T-helper 2 cell treated with Interferon-gamma antibody and Interleukin-4, amounts not matched to agents 100 ng/mL and 5 ng/mL, for 36 hours (primary cell): ENCODE data around the gene COX4I1. TPM values are rescaled to one million over a fixed set of nuclear protein-coding genes. Genes with fewer than 3 reads are reported as not detected.

ENCODE experiments used
- intact Hi-C: fragments of 100-400 bp; cut with micrococcal nuclease; formaldehyde crosslinking; loops from one replicate; pipeline ENCODE4 v1.15.1; 2023
- total RNA-seq: library from RNA; stranded (reverse); gene quantifications from 2 replicates; pipeline ENCODE4 v1.2.3, GENCODE V29; 2022

The COX4I1 gene
- total RNA-seq, 1 donor from 2014 or later: 448 TPM

DNA sequence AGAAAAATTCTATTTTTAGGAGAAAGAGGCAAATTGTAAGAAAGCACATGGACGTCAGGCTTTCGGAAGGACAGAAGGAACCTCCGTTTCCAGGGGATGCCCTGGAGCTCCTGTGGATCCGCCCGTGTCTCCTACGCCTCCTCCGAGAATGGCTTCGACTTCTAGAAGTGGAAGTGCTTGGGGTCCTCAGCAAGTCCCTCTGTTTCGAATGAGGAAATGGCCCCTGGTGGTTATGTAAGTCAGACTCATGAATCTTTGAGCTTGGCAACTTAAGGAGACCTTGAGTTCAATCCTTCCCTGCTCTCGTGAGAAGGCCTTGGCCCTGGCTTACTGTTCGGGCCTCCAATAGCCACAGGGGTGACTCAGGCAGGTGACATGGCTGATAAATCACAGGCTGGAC, 38.9 kb downstream of the COX4I1 start:
- intact Hi-C loops: no loop called here

DNA sequence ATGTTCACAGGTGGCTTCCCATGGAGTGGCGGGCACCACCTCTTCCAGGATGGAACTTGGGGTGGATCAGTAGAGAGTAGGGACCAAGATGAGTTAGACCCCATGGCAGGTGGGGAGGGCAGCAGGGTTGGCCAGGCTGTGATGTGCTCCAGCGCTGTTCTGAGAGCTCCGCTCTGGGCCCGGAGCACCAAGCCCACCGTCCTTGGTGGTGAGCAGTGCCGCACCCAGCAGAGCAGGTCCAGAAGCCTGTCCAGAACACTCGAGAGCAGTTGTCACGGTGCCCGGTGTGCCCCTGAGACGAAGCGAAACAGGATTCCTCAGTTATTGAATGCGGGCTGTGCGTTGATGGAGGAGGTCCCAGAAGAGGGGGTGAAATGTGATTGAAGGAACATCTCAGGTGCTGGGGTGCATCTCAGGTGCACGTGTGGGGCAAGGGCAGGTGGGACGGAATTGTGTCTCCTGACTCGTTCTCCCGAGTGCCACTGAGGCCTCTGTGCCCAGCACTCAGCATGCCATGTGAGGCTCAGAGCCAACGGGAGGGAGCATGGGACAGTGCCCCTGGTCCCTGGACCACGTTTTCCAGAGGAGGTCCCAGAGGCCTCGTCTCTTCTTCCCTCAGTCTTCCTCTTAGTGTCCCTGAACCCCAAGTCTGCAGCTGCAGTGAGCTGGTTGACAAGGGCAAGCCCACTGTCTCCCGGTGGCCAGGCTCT, 39.5 kb downstream of the COX4I1 start:
- intact Hi-C loops: no loop called here

DNA sequence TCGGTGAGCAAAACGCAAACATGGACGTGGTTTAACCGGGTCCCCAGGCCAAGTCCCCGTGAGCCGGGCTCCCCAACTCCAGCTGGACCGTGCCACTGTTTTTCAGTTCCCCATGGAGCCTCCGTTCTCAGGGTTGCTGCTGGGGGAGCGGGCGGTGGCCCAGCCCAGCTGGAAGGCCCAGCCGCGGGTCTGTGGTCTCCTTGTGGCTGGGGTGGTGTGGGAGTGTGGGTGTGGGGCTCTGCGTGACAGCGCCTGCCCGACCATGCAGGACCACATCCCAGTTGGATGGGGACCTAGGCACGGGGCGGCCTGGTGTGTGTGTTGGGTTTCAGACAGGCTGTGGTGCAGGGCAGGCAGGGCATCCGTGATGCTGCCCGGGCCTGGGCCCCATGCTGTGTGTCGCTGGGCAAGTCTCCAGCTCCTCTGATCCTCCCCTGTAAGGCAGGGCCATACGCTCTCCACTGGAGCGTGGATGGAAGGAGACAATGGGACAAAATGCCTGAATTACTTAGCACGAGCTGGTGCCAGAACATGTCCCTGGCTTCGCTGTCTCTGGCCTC, 40.3 kb downstream of the COX4I1 start:
- intact Hi-C loops: no loop called here

DNA sequence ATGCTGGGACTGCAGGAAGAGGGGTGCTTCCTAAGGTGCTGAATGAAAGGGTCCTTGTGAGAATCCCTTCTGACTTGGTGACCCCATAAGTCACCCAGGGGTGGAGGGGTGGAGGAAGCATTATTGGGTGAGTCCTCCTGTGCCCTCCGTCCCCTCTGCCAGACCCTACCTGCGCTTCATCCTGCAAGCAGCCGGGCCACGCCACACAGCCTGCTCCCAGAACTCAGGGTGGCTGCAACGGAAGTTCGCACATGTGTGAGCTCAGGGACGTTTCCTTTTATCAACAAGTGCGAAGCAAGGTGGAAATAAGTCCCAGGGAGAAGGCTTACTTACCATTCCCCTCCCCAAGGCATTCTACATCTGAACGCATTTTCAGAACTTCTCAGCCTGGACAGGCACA, 40.9 kb downstream of the COX4I1 start:
- intact Hi-C loops: no loop called here

DNA sequence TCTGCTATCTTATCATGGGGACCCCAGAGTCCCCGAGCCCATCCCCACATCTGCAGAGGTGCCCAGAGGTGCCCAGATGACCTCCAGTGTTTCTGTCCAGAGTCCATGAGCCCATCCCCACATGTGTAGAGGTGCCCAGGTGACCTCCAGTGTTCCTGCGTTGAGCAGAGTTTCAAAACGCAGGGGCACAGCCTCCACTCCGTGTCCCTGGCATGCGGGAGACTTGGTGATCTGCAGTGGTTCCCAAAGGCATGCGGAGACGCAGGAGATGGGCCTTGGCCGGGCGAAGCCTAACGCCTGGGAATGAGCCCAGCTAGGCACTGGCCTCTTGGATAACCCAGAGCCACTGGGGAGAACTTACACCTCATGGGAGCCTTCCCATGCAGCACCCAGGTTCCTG, 41.3 kb downstream of the COX4I1 start:
- intact Hi-C loops: no loop called here

DNA sequence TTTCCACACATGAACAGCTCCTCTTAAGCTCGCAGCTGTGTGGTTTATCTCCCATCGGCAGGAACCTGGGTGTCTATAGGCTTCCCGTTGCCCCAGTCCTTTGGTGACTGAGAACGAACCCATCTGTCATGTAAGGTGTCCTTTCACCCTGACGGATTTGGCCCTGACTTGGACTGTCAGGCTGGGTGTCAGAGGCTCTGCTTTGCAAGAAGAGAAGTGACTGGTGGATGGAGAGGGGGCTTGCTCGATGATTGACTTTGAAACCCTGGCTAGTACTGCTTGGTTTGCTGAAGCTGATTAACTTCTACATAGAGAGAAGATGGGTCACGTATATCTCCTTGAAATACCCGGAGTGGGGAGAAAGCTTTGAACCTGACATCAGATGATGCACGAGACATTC, 42.9 kb downstream of the COX4I1 start:
- intact Hi-C loops: no loop called here

DNA sequence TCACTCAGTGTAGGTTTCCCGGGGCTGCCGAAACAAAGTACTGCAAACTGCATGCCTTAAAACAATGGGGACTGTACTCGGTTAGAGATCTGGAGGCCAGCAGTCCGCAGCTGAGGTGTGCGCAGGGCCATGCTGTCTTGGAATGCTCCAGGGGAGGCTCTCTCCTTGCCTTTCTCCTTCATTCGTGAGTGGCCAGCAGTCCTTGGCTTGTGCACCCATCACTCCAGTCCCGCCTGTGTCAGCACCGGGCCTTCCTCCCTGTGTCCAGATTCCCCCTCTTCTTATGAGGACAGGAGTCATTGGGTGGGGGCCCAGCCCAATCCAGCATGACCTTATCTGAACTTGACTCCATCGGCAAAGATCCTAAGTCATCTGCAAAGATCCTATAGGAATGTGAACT, 43.4 kb downstream of the COX4I1 start:
- intact Hi-C loops: no loop called here

DNA sequence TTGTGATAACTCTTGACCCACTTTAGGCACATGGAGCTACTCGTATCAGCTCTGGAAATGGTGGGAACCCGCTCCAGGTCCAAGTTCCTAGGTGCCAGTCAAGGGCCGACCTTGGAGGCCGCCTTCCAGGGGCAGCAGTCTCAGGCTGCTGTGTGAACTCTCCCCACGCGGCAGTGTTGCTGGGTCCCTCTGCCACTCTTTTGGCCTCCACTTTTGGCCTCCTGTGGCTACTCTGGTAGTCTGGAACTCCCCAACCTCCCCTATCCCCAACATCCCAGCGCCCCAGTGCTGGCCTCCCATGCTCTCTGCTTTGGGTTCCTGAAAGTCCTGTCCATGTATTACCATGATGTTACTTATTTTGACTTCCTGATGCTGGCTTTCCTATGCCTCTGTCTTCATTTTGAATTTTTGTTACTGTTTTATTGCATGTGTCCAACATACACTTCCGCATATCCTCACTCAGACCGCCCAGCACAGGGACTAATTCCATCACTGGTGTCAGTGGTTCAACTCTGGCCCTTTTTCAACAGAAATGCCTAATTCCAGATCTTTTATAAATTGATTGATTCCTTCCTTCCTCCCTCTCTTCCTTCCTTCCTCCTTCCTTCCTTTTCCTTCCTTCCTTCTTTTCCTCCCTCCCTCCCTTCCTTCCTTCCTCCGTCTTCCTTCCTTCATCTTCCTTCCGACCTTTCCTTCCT, 44.1 kb downstream of the COX4I1 start:
- intact Hi-C loops: no loop called here

DNA sequence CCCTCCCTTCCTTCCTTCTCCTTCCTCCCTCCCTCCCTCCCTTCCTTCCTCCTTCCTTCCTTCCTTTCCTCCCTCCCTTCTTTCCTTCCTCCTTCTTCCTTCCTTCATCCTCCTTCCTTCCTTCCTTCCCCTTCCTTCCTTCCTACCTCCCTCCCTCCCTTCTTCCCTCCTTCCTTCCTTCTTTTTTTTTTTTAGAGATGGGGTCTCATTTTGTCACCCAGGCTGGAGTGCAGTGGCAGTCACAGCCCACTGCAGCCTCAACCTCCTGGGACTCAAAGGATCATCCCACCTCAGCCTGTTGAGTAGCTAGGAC, 44.6 kb downstream of the COX4I1 start:
- intact Hi-C loops: no loop called here

DNA sequence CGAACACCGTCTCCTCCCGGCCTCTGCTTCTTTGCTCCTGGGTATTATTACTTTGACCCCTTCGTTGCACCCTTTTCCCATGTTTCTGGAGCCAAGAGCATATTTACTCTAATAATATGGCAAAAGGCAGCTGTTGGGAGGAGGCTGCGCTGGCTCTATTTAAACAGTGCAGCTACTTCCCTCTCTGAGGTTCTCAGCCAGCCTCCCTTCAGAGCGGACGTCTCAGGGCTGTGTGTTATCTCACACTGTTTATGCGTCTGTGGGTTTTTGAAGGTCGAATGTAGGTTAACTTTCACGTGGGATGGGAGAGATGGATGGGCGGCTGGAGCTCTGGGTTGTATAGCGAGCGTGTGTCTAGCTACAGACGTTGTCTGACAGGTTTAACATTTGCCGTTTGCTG, 45.3 kb downstream of the COX4I1 start:
- intact Hi-C loops: no loop called here

DNA sequence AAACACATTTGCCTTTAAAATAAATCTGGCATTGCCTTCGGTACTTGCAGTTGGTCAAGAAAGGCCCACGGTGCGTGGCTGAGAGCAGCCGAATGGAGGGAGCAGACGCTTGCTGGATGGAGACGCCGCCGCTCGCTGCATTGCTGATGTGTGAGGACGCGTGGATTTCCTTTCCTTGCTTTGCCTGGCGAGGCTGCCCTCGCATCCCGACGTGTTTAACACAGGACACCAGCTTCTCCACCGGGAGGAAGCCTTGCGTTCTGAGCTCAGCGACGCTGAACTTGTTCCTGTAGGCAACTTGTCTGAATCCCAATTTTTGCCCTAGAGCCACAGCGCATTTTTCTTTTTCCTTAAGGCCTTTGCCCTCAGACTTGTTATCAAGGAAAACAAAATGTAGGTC, 45.8 kb downstream of the COX4I1 start:
- intact Hi-C loops: no loop called here

DNA sequence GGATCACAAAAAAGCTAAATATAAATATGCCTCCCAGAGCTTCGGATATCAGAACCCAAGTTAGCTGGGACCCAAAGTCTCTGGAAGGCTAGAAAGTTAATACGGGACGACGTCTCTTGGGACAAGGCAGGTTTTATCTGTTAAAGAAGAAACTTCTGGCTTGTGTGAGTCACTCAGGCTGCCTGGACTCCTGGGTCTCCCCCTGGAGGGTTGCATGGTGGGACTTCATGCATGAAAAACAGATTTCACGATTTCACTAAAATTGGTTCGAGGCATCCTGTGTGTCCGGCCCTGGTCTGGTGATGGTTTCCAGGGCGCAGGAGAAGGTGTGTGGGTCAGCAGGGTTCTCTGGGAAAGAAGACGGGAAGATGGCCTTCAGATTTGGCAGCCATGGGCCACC, 47.0 kb downstream of the COX4I1 start:
- intact Hi-C loops: no loop called here

DNA sequence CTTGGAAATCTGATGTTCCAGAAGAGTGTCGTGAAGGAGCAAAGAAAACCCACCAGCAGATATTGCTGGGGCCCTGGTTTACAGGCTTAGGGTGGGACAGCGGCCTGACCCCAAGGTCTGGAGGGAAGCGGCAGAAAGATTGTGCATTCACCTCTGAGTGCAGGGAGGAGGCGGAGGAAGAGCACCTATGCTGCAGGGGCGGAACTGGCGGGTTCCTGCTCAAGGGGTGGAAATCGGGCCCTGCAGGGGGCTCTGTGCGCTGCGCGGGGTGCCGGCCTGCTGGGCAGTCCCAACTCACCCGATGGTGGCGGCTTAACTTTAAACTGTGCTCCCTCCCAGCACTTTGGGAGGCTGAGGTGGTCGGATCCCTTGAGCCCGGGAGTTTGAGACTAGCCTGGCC, 47.5 kb downstream of the COX4I1 start:
- intact Hi-C loops: no loop called here

DNA sequence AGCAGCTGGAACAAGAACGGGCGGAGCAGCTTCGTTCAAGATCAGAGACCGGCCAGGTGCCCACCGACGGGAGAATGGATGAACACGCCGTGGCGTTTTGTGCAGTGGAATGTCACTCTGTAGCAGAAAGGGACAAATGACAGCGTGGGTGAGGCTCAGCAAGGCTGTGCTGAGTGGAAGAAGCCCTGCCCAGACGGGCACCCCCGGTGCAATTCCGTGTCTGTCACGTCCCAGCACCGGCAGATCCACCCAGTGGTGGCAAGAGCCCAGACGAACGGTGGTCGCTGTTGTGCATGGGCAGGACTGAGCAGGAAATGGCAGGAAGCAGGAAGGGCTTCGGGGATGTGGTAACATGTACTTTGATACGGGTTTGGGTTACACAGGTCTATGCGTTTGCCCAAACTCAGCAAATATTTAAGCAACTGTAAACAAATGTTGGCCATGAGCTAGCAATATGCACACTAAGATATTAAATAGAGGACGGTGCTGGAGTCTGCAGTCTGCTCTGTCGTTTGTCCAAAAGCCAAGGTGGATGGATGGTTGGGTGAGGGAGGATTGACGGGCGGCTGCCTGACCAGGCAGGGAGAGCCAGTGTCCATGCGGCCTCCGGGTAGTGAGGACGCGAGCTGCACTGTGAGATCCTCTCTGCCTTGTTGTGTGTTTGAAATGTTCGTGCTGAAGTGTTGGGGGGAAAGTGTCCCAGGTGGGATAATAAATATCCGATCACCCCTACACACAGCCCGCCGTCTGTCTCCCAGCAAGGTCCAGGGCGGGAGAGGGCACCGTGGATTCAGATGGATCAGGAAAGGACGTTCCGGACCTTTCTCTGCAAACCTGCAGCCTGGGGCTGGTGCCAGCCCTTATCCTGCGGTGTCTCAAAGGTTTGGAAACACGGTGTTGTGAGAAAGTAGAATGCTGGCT, 48.4 kb downstream of the COX4I1 start:
- intact Hi-C loops: no loop called here

DNA sequence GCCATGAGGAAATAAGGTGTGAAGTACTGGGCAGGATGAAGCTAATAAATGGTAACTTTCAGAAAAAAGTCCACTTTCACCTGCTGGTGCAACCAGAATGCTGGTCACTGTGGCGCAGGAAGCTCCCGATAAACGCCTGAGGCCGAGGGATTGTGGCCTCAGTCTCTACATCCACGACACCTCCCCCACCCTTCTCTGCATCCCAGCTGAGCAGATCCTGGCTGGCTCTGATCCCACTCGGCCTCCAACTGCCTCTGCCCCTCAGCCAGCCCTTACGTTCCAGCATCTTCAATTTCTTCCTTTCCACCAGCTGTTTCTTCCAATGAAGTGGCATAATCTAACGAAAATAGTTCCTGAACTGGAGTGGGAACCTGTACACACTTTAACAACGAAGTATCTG, 49.5 kb downstream of the COX4I1 start:
- intact Hi-C loops: no loop called here

DNA sequence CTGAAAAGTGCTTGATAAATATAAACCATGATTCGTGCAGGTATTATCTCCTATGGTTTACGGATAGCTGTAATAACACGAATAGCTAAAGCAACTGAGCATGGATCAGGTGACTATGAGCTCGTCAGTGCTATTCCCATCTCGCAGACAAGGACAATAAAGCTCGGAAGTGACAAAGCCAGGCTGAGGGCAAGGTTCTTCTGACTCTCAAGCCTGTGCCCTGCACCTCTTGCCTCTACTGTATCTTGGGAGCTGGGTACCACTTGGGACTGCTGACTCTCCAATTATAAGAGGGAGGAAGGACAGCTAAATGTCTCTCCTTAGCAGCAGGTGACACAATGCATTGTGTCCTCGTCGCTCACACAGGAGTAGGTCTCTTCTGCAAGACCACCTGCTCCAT, 49.9 kb downstream of the COX4I1 start:
- intact Hi-C loops: no loop called here

DNA sequence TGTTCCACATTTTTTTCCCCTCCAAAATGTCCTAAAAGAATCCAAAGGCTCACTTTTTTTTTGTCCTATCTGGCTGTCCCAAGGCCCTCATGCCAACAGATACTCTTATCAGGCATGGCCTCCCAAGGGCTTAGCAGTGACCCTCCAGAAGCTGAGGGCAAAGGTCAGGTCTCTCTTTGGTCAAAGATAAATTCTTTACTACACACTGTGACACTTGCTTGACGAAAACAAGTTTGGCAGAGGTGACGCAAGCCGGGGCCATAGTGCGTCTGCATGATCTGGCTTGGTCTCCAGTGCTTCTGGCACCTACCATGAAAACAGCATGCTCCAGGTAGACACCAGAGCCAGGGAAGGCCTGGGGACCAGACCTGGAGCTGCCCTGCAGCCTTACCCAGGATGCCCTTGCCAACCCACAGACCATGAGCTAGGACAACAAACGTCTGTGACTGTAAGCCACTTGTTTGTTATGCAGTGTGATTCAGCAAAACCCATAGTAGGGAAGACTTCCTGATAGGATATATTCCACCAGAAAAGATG, 50.9 kb downstream of the COX4I1 start:
- intact Hi-C loops: no loop called here

DNA sequence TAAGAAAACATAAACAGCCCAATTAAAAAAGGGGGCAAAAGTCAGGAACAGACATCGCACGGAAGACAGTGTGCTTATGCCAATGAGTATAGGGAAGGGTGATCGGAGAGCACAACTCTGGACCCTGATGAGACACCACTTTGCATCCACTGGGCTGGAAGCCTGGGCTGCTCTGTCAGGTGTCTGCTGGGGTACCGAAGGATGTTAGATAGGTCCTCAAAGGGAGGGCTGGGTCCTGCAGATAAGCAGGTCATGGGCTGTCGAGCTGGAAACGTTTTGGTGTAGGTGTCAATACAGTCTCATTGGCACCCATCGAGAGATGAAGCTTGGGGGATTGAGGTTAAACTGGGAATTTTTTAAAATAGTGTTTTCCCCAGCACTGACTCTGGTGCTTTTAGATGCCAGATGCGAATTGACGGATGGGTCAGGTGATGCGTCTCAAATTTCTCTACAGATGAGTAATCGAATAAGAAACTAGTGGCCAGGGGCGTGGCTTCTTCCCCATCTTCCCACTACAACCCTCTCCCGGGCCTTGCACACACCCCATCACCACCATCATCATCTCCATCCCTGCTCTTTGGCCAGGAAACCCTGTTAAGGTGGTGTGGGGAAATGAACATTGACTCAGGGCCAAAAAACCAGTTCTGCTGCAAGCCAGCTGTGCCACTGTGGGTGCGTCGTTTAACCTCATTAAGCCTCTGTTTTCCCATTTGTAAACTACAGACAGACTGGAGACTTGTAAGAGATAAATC, 51.7 kb downstream of the COX4I1 start:
- intact Hi-C loops: no loop called here

DNA sequence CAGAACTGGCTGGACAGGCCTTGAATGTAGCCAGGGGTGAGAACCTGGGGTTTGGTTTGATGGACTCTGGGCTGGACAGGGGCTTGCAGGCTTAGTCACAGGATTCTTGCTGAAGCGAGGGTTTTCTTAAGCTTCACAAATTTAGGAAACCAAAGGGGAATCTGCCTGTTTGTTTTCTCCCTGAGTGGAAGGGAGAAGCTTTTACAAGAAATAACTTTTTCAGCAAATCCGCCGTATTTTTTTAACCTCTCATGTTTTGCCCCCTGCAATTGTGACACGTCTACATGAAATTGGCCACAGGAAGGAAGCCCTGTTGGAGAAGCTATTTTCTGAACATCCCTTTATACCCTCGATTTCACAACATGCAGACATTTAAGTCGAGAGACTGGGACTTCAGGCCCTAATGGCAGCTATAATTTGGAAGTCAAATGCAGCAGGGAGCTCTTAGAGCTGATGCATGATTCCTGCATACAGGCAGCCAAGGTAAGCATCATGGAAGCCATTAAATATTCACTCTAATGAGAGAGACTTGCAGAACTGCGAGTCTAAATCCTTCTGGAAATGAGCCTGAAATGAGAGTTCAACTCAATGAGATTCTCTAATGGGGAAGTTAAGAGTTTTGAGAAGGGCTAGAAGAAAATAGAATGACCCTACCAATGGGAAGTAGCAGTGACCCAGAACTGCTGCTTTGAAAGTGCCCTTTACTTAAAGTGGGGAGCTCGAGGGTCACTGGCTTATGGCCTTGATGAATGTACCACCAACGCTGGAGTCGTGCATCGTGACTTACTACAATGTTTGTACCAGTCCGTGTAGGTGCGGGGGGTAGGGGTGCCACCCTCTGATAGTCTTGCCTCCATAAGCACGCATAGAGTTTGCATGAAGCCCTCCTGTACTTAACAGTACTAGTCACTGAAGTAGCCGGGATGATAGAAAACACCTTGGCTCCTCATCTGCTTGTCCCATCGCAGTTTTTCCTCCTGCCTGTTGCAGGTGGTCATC, 54.4 kb downstream of the COX4I1 start:
- intact Hi-C loops: no loop called here

DNA sequence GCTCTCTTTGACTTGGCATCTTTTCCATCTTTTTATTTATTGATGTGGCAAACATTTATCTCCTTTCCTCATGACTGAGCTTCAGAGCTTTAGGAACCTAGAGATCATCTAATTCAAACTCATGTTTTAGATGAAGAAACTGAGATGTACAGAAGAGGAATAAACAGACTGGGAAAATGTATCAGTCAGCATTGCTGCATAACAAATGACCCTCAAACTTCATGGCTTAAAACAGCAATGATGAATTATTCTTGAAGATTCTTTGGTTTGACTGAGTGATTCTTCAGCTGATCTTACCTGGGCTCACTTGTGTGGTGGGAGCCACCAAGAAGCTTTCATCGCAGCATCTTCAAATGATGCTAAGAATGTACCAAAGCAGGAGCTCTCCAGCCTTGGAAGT, 55.4 kb downstream of the COX4I1 start:
- intact Hi-C loops: no loop called here
